Smooth muscle cell of bladder (primary cell): ENCODE data around the gene CCDC190. TPM values are rescaled to one million over a fixed set of nuclear protein-coding genes. Genes with fewer than 3 reads are reported as not detected.

ENCODE experiments used
- total RNA-seq: library from RNA; depleted of rRNA; stranded (reverse); fragments of >200 nt; gene quantifications from 2 replicates; pipeline ENCODE4 v1.2.3, GENCODE V29; 2014

Gene CCDC190
- 0.14 TPM in 1 of 2 replicates, not detected in the other for total RNA-seq

DNA sequence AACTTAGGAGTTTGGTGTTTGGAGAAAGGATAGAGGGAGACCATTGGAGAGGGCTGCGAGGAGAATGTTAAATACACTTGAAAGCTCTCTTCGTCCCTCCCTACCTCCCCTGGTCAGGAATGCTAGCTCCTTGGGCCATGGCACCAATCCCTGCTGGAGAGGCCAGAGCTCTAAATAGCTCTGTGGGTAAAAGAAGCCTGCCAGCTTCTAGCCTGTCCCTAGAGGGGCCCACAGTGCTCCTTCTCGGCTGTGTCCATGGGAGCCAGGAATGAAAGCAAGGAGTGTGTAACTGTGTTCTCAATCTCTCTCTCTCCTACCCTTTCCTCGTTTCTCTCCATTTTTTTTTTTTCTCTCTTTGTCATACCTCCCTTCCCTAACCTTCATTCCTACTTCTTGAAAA is at the start of gene CCDC190:
CCDC190 (minus strand) TSS at position 75 of the 400 bp plus-strand sequence. CDS start 1,529 bp downstream, outside the sequence.

Other genes starting within 250 kb of the CCDC190 start
- gene DDR2, start 228.7 kb downstream of the CCDC190 start, total RNA-seq, result 131 and 155 TPM in 2 replicates
- gene HSD17B7, start 70.5 kb downstream of the CCDC190 start, total RNA-seq, result 26.7 and 31.2 TPM in 2 replicates
- gene RGS4, start 208.2 kb upstream of the CCDC190 start, total RNA-seq, result 6.5 and 30.6 TPM in 2 replicates